H1 (cell line): Measurements from ENCODE around the gene SCN10A. TPM values are rescaled to one million over a fixed set of nuclear protein-coding genes. Genes with fewer than 3 reads are reported as not detected.

Source experiments
- CTCF ChIA-PET: fragments of 300-600 bp; sonication (Branson Sonifier 250); formaldehyde crosslinking; loops from one replicate; lab custom pipeline; 2021; ENCODE audit not compliant: partially characterized antibody; lab: Charles Lee
- POLR2A ChIA-PET: fragments of 300-600 bp; sonication (Branson Sonifier 250); formaldehyde crosslinking; loops from one replicate; lab custom pipeline; 2021; ENCODE audit warnings: inconsistent platforms; ENCODE audit not compliant: partially characterized antibody; lab: Charles Lee
- DNase-seq, 2 experiments: peaks; one replicate each; pipeline versions ENCODE4 v3.0.0 to v3.0.0-alpha.2; 2010 to 2022; ENCODE audit warnings: low spot score in 2 of 2, low read depth in 1 of 2, mixed read lengths in 1 of 2
- FAIRE-seq: peaks from 2 replicates; lab custom pipeline; 2011; peaks lifted over from hg19 to GRCh38; lab: Jason Lieb, UNC
- H2AFZ ChIP-seq: 2 replicates; pipeline ENCODE4 v1.8.1; 2012; ENCODE audit warnings: low read length, inconsistent platforms
- H2AK5ac ChIP-seq: 2 replicates; pipeline ENCODE4 v1.6.1; 2013; ENCODE audit warnings: low read depth, low read length
- H2BK120ac ChIP-seq: replicated peaks from 2 replicates; pipeline ENCODE3; 2013; ENCODE audit warnings: low read depth, low read length, inconsistent platforms
- H2BK12ac ChIP-seq: 2 replicates; pipeline ENCODE4 v1.6.1; 2013; ENCODE audit warnings: low read depth, low read length
- H2BK15ac ChIP-seq: 2 replicates; pipeline ENCODE4 v1.6.1; 2013; ENCODE audit warnings: low read length
- H2BK20ac ChIP-seq: 2 replicates; pipeline ENCODE4 v1.6.1; 2013; ENCODE audit warnings: low read length
- H2BK5ac ChIP-seq: 2 replicates; pipeline ENCODE4 v1.6.1; 2013; ENCODE audit warnings: low read depth, low read length
- H3K14ac ChIP-seq: 2 replicates; pipeline ENCODE4 v1.6.1; 2013; ENCODE audit warnings: inconsistent platforms; ENCODE audit not compliant: insufficient read length
- H3K18ac ChIP-seq: 2 replicates; pipeline ENCODE4 v1.6.1; 2013; ENCODE audit warnings: low read length; ENCODE audit errors: extremely low read depth
- H3K23ac ChIP-seq: 2 replicates; pipeline ENCODE4 v1.6.1; 2013; ENCODE audit warnings: inconsistent platforms; ENCODE audit not compliant: insufficient read length
- H3K23me2 ChIP-seq: 2 replicates; pipeline ENCODE4 v1.6.1; 2013; ENCODE audit warnings: low read depth, low read length
- H3K27ac ChIP-seq: 2 replicates; pipeline ENCODE4 v1.6.1; 2011; ENCODE audit warnings: low read depth, low read length, inconsistent platforms
- H3K27me3 ChIP-seq, 4 experiments: replicated peaks in 1 of 4; 1 replicate in 1 of 4; 2 replicates in 3 of 4; pipeline versions ENCODE4 v1.6.1 to v1.8.1; 2011 to 2013; ENCODE audit warnings: low read length in 3 of 4, mild to moderate bottlenecking in 3 of 4, inconsistent platforms in 2 of 4, mixed read lengths in 2 of 4, moderate library complexity in 1 of 4; ENCODE audit not compliant: control insufficient read depth in 3 of 4, insufficient read depth in 3 of 4; ENCODE audit errors: extremely low read depth in 1 of 4
- H3K36me3 ChIP-seq, 4 experiments: 2 replicates each; pipeline versions ENCODE4 v1.6.1 to v1.8.1; 2011 to 2013; ENCODE audit warnings: mild to moderate bottlenecking in 4 of 4, low read length in 3 of 4, moderate library complexity in 2 of 4, control low read depth in 1 of 4, inconsistent platforms in 1 of 4; ENCODE audit not compliant: insufficient read depth in 4 of 4, control insufficient read depth in 2 of 4
- H3K4ac ChIP-seq: replicated peaks from 2 replicates; pipeline ENCODE3; 2013; ENCODE audit warnings: low read length, low read depth, mixed read lengths, inconsistent platforms; ENCODE audit not compliant: insufficient read length
- H3K4me1 ChIP-seq, 4 experiments: replicated peaks in 1 of 4; 1 replicate in 1 of 4; 2 replicates in 3 of 4; pipeline versions ENCODE4 v1.6.1 to v1.8.1; 2011 to 2013; ENCODE audit warnings: low read length in 3 of 4, inconsistent platforms in 2 of 4, mixed read lengths in 1 of 4; ENCODE audit not compliant: insufficient read depth in 4 of 4, control insufficient read depth in 3 of 4
- H3K4me2 ChIP-seq, 2 experiments: 2 replicates each; pipeline versions ENCODE4 v1.6.1 to v1.8.1; 2011 to 2013; ENCODE audit warnings: low read depth in 2 of 2, low read length in 2 of 2, control low read depth in 1 of 2, inconsistent platforms in 1 of 2, mild to moderate bottlenecking in 1 of 2; ENCODE audit not compliant: insufficient read depth in 1 of 2
- H3K4me3 ChIP-seq, 4 experiments: fragments of 200-600, 300-600 bp in 1 of 4; sonication (generic), shearing (Covaris generic), sonication (Bioruptor Twin) in 1 of 4; 2 replicates each; pipeline versions ENCODE4 v1.5.1 to v1.8.1; 2011 to 2016; ENCODE audit warnings: low read length in 4 of 4, low read depth in 3 of 4, control low read depth in 2 of 4, inconsistent platforms in 2 of 4, mild to moderate bottlenecking in 2 of 4, mixed read lengths in 1 of 4, moderate library complexity in 1 of 4; ENCODE audit not compliant: insufficient read depth in 2 of 4; ENCODE audit errors: extremely low read depth in 1 of 4
- H3K56ac ChIP-seq: replicated peaks from 2 replicates; pipeline ENCODE3; 2013; ENCODE audit warnings: low read depth, mild to moderate bottlenecking, mixed read lengths, low read length, inconsistent platforms; ENCODE audit not compliant: insufficient read length
- H3K79me1 ChIP-seq: 2 replicates; pipeline ENCODE4 v1.6.1; 2013; ENCODE audit warnings: low read depth, low read length, control low read depth
- H3K79me2 ChIP-seq, 2 experiments: 2 replicates each; pipeline versions ENCODE4 v1.6.1 to v1.8.1; 2012 to 2013; ENCODE audit warnings: low read length in 2 of 2, mild to moderate bottlenecking in 2 of 2, inconsistent platforms in 1 of 2; ENCODE audit not compliant: insufficient read depth in 2 of 2, control insufficient read depth in 1 of 2
- H3K9ac ChIP-seq, 4 experiments: replicated peaks in 1 of 4; 1 replicate in 1 of 4; 2 replicates in 3 of 4; pipeline versions ENCODE4 v1.6.1 to v1.8.1; 2011 to 2013; ENCODE audit warnings: low read depth in 3 of 4, low read length in 3 of 4, control low read depth in 2 of 4, mild to moderate bottlenecking in 2 of 4, moderate library complexity in 2 of 4, inconsistent platforms in 1 of 4; ENCODE audit errors: extremely low read depth in 1 of 4
- H3K9me3 ChIP-seq, 2 experiments: 2 replicates each; pipeline versions ENCODE4 v1.6.1 to v1.8.1; 2012 to 2013; ENCODE audit warnings: mild to moderate bottlenecking in 2 of 2, moderate library complexity in 2 of 2, control low read depth in 1 of 2, inconsistent platforms in 1 of 2, low read depth in 1 of 2, low read length in 1 of 2, mixed read lengths in 1 of 2; ENCODE audit not compliant: insufficient read depth in 2 of 2
- H4K20me1 ChIP-seq, 2 experiments: replicated peaks in 1 of 2; 2 replicates each; pipeline versions ENCODE3 to v1.8.1; 2011 to 2013; ENCODE audit warnings: inconsistent platforms in 2 of 2, low read length in 2 of 2, mild to moderate bottlenecking in 1 of 2; ENCODE audit not compliant: insufficient read depth in 2 of 2, control insufficient read depth in 1 of 2
- H4K5ac ChIP-seq: 2 replicates; pipeline ENCODE4 v1.6.1; 2013; ENCODE audit warnings: low read length, low read depth, mixed read lengths, inconsistent platforms; ENCODE audit not compliant: insufficient read length
- H4K8ac ChIP-seq: 2 replicates; pipeline ENCODE4 v1.8.0; 2013; ENCODE audit warnings: mild to moderate bottlenecking, moderate library complexity, low read length, inconsistent platforms; ENCODE audit not compliant: insufficient read depth; ENCODE audit errors: extremely low read depth
- H4K91ac ChIP-seq: replicated peaks from 2 replicates; pipeline ENCODE3; 2013; ENCODE audit warnings: low read length, mixed read lengths, inconsistent platforms; ENCODE audit not compliant: insufficient read length
- CBX5 ChIP-seq: fragments of 300-800, 300-1000 bp; sonication (generic); IDR thresholded peaks from 2 replicates; pipeline ENCODE4 v1.7.1; 2016; ENCODE audit warnings: antibody characterized with exemption, low read length, low read depth
- CBX8 ChIP-seq: fragments of 300-800, 300-1000 bp; sonication (generic); IDR thresholded peaks from 2 replicates; pipeline ENCODE4 v1.7.1; 2016; ENCODE audit warnings: low read depth, low read length, borderline replicate concordance
- CEBPB ChIP-seq: IDR thresholded peaks from 2 replicates; pipeline ENCODE4 v1.6.1; 2012; ENCODE audit warnings: low read depth, low read length
- EP300 ChIP-seq, 2 experiments: IDR thresholded peaks; 1 replicate in 1 of 2; 2 replicates in 1 of 2; pipeline ENCODE4 v1.6.1; 2011 to 2012; ENCODE audit warnings: low read depth in 2 of 2, low read length in 2 of 2, mild to moderate bottlenecking in 2 of 2, borderline replicate concordance in 1 of 2, inconsistent platforms in 1 of 2, moderate library complexity in 1 of 2
- FOSL1 ChIP-seq: IDR thresholded peaks from 2 replicates; pipeline ENCODE4 v1.6.1; 2011; ENCODE audit warnings: mild to moderate bottlenecking, low read depth, low read length, moderate library complexity; ENCODE audit not compliant: insufficient read depth
- RAD21 ChIP-seq, 2 experiments: IDR thresholded peaks in 1 of 2; conservative IDR thresholded peaks in 1 of 2; 2 replicates each; pipeline ENCODE4 v1.6.1; 2011; ENCODE audit warnings: low read depth in 2 of 2, low read length in 2 of 2, improper control_type of control experiment in 1 of 2, inconsistent platforms in 1 of 2, mild to moderate bottlenecking in 1 of 2, moderate library complexity in 1 of 2
- RNF2 ChIP-seq: fragments of 200-900, 300-1000 bp; sonication (generic); IDR thresholded peaks from 2 replicates; pipeline ENCODE4 v1.7.1; 2016; ENCODE audit warnings: borderline replicate concordance, low read depth, mild to moderate bottlenecking, antibody characterized with exemption, low read length; ENCODE audit not compliant: poor library complexity, severe bottlenecking; ENCODE audit errors: missing control alignments
- SAP30 ChIP-seq: fragments of 300-600 bp; sonication (generic); IDR thresholded peaks from 2 replicates; pipeline ENCODE4 v1.7.1; 2012; ENCODE audit warnings: low read length, moderate library complexity, mild to moderate bottlenecking, inconsistent platforms; ENCODE audit not compliant: insufficient read depth, insufficient replicate concordance
- SP2 ChIP-seq: IDR thresholded peaks from 2 replicates; pipeline ENCODE4 v1.6.1; 2012; ENCODE audit warnings: mild to moderate bottlenecking, low read length, inconsistent platforms
- TAF1 ChIP-seq: IDR thresholded peaks from 2 replicates; pipeline ENCODE4 v1.6.1; 2011; ENCODE audit warnings: mild to moderate bottlenecking, low read depth, low read length
- USF2 ChIP-seq: IDR thresholded peaks from 2 replicates; pipeline ENCODE4 v1.6.1; 2011; ENCODE audit warnings: low read length, improper control_type of control experiment
- WGBS, 2 experiments: shearing (Covaris generic) in 1 of 2; methylation state at CpG; one replicate each; pipeline versions ENCODE4 v1.1.6 to v1.1.7; 2013 to 2015; ENCODE audit warnings: low lambda C conversion rate in 2 of 2, mixed read lengths in 2 of 2, inconsistent platforms in 1 of 2, low coverage in 1 of 2, missing lambda C conversion rate in 1 of 2; ENCODE audit not compliant: insufficient replicate concordance in 2 of 2, insufficient coverage in 1 of 2, insufficient read length in 1 of 2; ENCODE audit errors: extremely low coverage in 1 of 2, missing lambda C conversion rate in 1 of 2; 5-methylcytosine and 5-hydroxymethylcytosine counted together
- polyA plus RNA-seq, 7 experiments: library from polyadenylated mRNA; depleted of rRNA in 3 of 7; stranded (reverse) in 5 of 7; unstranded in 2 of 7; fragments of >200 nt in 5 of 7; fragments of 200-250 nt in 2 of 7; gene quantifications; 1 replicate in 5 of 7; 2 replicates in 1 of 7; 4 replicates in 1 of 7; pipeline versions ENCODE4 v1.2.1 to v1.2.3, GENCODE V29; 2011 to 2013; ENCODE audit warnings: missing spikeins in 2 of 7, mixed read lengths in 2 of 7
- total RNA-seq: library from RNA; stranded (reverse); fragmentation: NEBNext Ultra II Directional; extraction: Animal tissue kit (Norgen Biotek cat#: 25700); gene quantifications from 2 replicates; pipeline ENCODE4 v1.2.1, GENCODE V29; 2021

SCN10A gene
- total and polyA plus RNA-seq, 2 of the 8 experiments (the other 6 are each of a cell fraction or from before 2014, with no cell fraction given), result not detected

DNA sequence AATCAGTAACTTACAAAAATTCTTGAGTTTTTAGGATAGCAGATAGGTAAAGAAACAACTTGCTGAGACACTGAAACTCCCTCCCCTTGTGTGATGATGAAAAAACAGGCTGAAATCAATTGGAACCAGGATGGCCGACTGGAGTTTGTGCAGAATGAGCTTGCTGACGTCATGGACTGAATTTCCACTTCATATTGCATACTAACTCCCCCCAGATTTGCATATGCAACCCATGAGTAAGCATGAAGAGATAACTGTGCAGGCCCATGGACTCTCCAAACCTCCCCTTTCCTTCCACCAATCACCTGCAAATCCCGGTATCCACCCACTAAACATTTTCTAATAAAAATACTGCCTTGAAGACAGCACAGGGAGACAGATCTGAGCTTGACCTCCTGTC, 84.5 kb downstream of the SCN10A start:
- no peak overlapping the region for H3K9ac ChIP-seq
- no peak overlapping the region for H3K14ac ChIP-seq
- ChIA-PET CTCF (interaction anchor here (1.4 to 2.0 kb wide), 3 partner anchors 11 to 114 kb away, joined by 4 to 7 read pairs (median 4); no protein-coding TSS in a partner anchor), POLR2A (no interaction called here)
- no peak overlapping the region for H3K18ac ChIP-seq
- no peak overlapping the region for H2AFZ ChIP-seq
- H3K4me2 ChIP-seq, result no peak overlapping the region
- no peak overlapping the region for H4K91ac ChIP-seq
- no peaks in the 10 kb centered on the region for H3K4me1 ChIP-seq
- H4K20me1 ChIP-seq, result no peaks in the 10 kb centered on the region
- H4K5ac ChIP-seq, result no peak overlapping the region
- no peak overlapping the region for H3K4me3 ChIP-seq
- H4K8ac ChIP-seq, result no peak overlapping the region
- FAIRE-seq (no peak), DNase-seq (no peak)
- H3K23ac ChIP-seq, result no peak overlapping the region
- 93% methylated on average over 3 of the region's 3 CpGs; no CpG with 5 or more reads in 1 of the 2 experiments for WGBS, 2 experiments
- H3K79me1 ChIP-seq, result no peaks in the 10 kb centered on the region
- no peaks in the 10 kb centered on the region for H3K36me3 ChIP-seq
- H2BK15ac ChIP-seq, result no peak overlapping the region
- H2BK5ac ChIP-seq, result no peak overlapping the region
- H2AK5ac ChIP-seq, result no peak overlapping the region
- H2BK20ac ChIP-seq, result no peak overlapping the region
- no peak overlapping the region for H3K56ac ChIP-seq
- H3K9me3 ChIP-seq, result no peaks in the 10 kb centered on the region
- no peaks in the 10 kb centered on the region; the same call in 1 of the 2 replicates for H3K23me2 ChIP-seq
- H3K4ac ChIP-seq, result no peak overlapping the region
- no peak overlapping the region for H2BK12ac ChIP-seq
- H3K27me3 ChIP-seq, result no peaks in the 10 kb centered on the region
- H2BK120ac ChIP-seq, result no peak overlapping the region
- H3K79me2 ChIP-seq, result no peaks in the 10 kb centered on the region
- H3K27ac ChIP-seq, result no peak overlapping the region
- TF ChIP-seq CEBPB (no peak), SP2 (no peak), TAF1 (no peak), CBX8 (no peak), FOSL1 (no peak), EP300 (IDR thresholded peaks at IDR 0.05; ENCODE audit: borderline replicate concordance in 1 of 2, low read depth in 2 of 2, low read length in 2 of 2) (no peak), CBX5 (no peak), RNF2 (no peak), RAD21 (IDR thresholded peaks at IDR 0.05 in 1 of 2, conservative IDR thresholded peaks at IDR 0.05 in 1 of 2; ENCODE audit: low read depth in 2 of 2, low read length in 2 of 2) (no peak), SAP30 (no peak), USF2 (no peak)
